ENCODE data around the gene IGSF9B. TPM values are rescaled to one million over a fixed set of nuclear protein-coding genes. Genes with fewer than 3 reads are reported as not detected.

The IGSF9B gene
- total RNA-seq (2022; extraction: Qiagen RNA extraction), result 1.3 to 3.3 TPM (median 2.4 TPM) in 5 replicates

GRCh38 chr11:133956650-133957633, at the start of gene IGSF9B:
Gene IGSF9B (minus strand): TSS chr11:133956968. CDS start chr11:133956754, 214 bp downstream.

Other genes starting within 250 kb of the IGSF9B start
- gene SPATA19, start 111.5 kb downstream of the IGSF9B start, total RNA-seq (2022; extraction: Qiagen RNA extraction), result not detected in 5 replicates
- 3.6 to 4.3 TPM (median 4.0 TPM) in 5 replicates for gene JAM3, start 112.1 kb upstream of the IGSF9B start, total RNA-seq (2022; extraction: Qiagen RNA extraction)

All from A549 treated with AZD2906 at 1 μM for 4 hours (cell line).